IgD-negative memory B cell (primary cell): ENCODE results near the gene GPR156. TPM values are rescaled to one million over a fixed set of nuclear protein-coding genes. Genes with fewer than 3 reads are reported as not detected.
A peak's percentile ranks its signal among the peaks of the same experiment; 100 is the strongest.
"Not testable (repeated sequence)": the region's sequence is repeated elsewhere in the genome, so short reads cannot be mapped to it uniquely, and the experiment has no call there.

Experiments
- H3K27ac Mint-ChIP-seq, 3 donors: one replicate each; pipeline ENCODE4 v1.8.0; 2020 to 2022; ENCODE audit warnings: mild to moderate bottlenecking in 3 of 3, mixed read lengths in 3 of 3, moderate library complexity in 1 of 3
- H3K27me3 Mint-ChIP-seq: one replicate; pipeline ENCODE4 v1.8.0; 2021; ENCODE audit warnings: mixed read lengths
- H3K36me3 Mint-ChIP-seq: one replicate; pipeline ENCODE4 v1.8.0; 2020; ENCODE audit warnings: mild to moderate bottlenecking, mixed read lengths
- H3K4me1 Mint-ChIP-seq, 3 donors: one replicate each; pipeline ENCODE4 v1.8.0; 2020 to 2022; ENCODE audit warnings: mixed read lengths in 3 of 3, mild to moderate bottlenecking in 1 of 3
- H3K4me3 Mint-ChIP-seq, 4 donors: one replicate each; pipeline ENCODE4 v1.8.0; 2020 to 2022; ENCODE audit warnings: mild to moderate bottlenecking in 4 of 4, mixed read lengths in 4 of 4, moderate library complexity in 3 of 4
- H3K9me3 Mint-ChIP-seq, 3 donors: one replicate each; pipeline ENCODE4 v1.8.0; 2020 to 2021; ENCODE audit warnings: mixed read lengths in 3 of 3, mild to moderate bottlenecking in 1 of 3
- polyA plus RNA-seq: library from polyadenylated mRNA; unstranded; fragments of 300-500 nt; fragmentation: Illumina TruSeq; gene quantifications from one replicate; pipeline ENCODE4 v1.2.3, GENCODE V29; 2021

The GPR156 gene
- polyA plus RNA-seq, 1 donor from 2014 or later = not detected

DNA sequence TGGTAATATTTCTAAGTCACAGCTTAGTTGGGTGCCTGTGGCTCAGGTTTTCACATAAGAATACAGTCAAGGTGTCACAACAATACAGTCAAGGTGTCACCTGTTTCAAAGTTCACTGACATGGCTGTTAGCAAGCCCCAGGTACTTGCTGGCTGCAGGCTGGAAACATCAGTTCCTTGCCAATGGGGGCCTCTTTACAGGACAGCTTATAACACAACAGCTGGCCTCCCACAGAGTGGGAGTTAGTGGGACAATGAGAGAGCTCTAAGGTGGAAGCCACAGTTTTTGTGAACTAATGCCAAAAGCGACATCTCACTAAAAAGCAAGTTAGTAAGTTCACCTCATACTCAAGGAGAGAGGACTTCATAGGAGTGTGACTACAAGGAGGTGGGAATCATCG is 45.4 kb downstream of the GPR156 start:
- Mint-ChIP-seq H3K27me3 (peaks cover 19% of the 10 kb centered on the region), H3K9me3 (peaks cover 0 to 5% (median 1%) of the 10 kb centered on the region in 3 donors), H3K27ac (no peak overlapping the region), H3K4me3 (no peak overlapping the region), H3K4me1 (no peaks in the 10 kb centered on the region), H3K36me3 (no peaks in the 10 kb centered on the region)

DNA sequence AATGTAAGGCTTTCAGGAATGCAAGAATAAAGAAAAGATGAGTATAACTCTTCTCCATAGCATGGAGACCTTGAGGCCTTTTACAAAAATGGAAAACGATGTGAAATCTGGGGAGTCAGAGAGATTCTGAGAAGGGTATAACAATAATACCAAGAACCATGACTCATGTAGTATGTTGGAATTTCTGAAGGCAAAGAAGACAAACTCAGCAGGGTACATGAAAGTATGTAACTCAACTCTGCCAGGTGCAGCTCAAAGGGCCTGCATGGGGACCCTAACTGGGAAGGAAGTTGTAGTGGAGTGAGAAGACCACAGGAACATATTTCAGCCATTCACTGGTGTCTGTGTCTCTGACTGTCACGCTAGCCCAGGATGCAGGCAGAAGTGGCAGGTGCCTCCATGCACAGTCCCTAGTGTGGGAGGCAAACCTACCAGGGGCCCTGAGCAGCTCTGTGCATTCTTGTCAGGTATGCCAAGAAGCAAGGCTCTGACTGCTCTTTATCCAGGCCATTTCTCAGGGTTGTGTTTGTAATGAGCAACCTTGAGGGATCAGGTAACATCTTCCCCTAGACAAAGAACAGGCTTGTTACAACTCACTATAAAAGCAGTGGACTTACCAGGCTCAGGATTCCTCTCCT is 57.2 kb downstream of the GPR156 start:
- Mint-ChIP-seq H3K27me3 (no peaks in the 10 kb centered on the region), H3K27ac (peak overlapping the region in 1 of 3 donors; percentile 34), H3K4me3 (no peak overlapping the region), H3K4me1 (no peaks in the 10 kb centered on the region), H3K36me3 (no peaks in the 10 kb centered on the region), H3K9me3 (no peaks in the 10 kb centered on the region)

DNA sequence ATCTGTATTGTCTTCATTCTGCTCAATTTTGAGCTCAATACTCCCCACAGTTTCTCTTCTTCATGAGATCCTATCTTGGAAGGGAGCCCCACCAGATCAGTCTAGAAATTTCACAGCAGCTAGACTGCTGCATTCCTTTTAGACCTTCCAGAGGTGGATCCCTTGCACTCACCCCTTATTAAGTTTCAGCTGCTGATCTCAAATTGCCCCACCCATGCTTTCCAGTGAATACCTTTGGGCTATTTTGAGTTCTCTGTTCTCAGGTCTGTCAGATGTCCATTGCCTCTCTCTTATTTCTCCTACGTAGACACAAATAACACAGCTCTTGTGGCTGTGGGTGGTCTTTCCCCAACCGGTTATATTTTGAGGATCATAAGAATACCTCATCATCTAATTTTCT is 60.8 kb downstream of the GPR156 start:
- Mint-ChIP-seq H3K36me3 (no peaks in the 10 kb centered on the region), H3K27ac (no peak overlapping the region), H3K27me3 (peaks cover 2% of the 10 kb centered on the region), H3K4me3 (no peak overlapping the region), H3K9me3 (peaks cover 0 to 4% (median 3%) of the 10 kb centered on the region in 3 donors), H3K4me1 (no peaks in the 10 kb centered on the region)

DNA sequence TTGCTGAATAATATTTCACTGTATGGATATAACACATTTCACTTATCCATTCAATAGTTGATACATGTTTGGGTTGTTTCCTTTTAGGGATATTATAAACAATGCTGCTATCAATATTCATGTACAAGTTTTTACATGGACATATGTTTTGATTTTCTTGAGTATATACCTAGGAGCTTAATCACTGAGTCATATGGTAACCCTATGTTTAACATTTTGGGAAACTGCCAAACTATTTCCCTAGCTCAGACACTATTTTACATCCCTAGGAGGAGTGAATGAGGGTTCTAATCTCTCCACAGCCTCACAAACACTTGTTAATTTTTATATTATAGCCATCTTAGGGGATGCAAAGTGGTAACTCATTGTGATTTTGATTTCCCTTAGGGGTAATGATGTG is 66.0 kb downstream of the GPR156 start:
- Mint-ChIP-seq H3K4me3 (no peak overlapping the region), H3K27ac (no peak overlapping the region), H3K36me3 (no peaks in the 10 kb centered on the region), H3K9me3 (peaks cover 0 to 4% (median 3%) of the 10 kb centered on the region in 3 donors), H3K4me1 (no peaks in the 10 kb centered on the region), H3K27me3 (peaks cover 2% of the 10 kb centered on the region)

DNA sequence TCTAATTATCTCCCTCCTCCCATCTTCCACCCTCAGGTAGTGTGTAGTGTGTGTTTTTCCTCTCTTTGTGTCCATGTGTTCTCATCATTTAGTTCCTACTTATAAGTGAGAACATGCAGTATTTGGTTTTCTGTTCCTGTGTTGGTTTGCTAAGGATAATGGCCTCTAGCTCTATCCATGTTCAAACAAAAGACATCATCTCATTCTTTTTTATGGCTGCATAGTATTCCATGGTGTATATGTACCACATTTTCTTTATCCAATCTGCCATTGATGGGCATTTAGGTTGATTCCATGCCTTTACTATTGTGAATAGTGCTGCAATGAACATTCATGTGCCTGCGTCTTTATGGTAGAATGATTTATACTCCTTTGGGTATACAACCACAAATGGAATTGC is 68.4 kb downstream of the GPR156 start:
- not testable (repeated sequence) for H3K27me3 Mint-ChIP-seq, H3K4me1 Mint-ChIP-seq, H3K27ac Mint-ChIP-seq, H3K36me3 Mint-ChIP-seq, H3K9me3 Mint-ChIP-seq, H3K4me3 Mint-ChIP-seq

DNA sequence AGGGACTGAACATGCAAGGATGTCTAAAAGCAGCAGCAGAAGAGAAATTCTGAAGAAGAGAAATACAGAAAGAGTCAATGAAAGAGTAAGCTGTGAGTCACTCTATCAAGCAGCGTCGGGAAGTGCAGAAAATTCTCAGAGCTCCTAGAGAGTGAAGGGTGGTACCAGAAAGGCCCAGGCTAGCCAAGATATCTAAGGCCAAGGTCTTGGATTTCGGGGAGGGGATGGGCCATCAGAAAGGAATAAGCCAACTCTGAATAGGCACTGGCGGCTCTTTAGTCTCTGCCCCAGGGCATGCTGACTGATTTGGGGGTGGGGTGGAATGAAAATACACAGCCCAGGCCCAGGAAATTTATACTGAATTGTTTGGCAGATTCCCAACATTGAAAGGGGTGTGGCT is 70.8 kb downstream of the GPR156 start:
- Mint-ChIP-seq H3K4me3 (no peak overlapping the region), H3K9me3 (no peaks in the 10 kb centered on the region), H3K36me3 (no peaks in the 10 kb centered on the region), H3K27ac (no peak overlapping the region), H3K27me3 (peaks cover 6% of the 10 kb centered on the region), H3K4me1 (no peaks in the 10 kb centered on the region)

DNA sequence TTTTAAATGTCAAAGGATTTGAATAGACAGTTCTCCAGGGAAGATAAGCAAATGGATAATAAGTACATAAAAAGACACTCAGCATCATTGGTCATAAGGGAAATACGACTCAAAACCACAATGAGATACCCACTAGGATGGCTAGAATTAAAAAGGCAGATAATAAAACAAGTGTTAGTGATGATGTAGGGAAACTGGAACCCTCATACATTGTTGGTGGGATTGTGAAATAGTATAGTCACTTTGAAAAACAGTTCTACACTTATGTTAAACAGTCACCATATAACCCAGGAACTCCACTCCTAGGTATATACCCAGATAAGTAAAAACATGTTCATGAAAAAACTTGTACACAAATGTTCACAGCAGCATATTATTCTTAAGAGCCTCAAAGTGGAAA is 72.5 kb downstream of the GPR156 start:
- Mint-ChIP-seq H3K4me1 (no peaks in the 10 kb centered on the region), H3K27ac (no peak overlapping the region), H3K27me3 (peaks cover 8% of the 10 kb centered on the region), H3K4me3 (no peak overlapping the region), H3K36me3 (no peaks in the 10 kb centered on the region), H3K9me3 (no peaks in the 10 kb centered on the region)

DNA sequence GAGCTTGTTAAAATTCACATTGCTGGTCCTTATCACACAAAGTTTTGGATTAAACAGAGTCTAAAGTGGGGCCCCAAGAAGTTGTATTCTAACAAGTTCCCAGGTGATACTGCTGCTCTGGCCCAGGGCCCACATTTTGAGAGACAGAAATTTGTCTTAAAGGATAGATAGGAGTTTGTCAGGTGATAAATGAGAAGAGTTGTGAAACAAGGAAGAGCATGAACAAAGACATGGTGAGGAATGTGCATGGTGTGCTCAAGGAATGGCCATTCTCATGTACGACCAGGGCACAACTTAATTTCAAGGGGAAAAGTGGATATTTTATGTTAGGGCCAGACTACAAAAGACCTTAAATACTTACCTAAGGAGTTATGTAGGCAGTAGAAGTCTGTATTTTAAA is 75.6 kb downstream of the GPR156 start:
- Mint-ChIP-seq H3K4me3 (no peak overlapping the region), H3K36me3 (no peaks in the 10 kb centered on the region), H3K27ac (no peak overlapping the region), H3K27me3 (peaks cover 8% of the 10 kb centered on the region), H3K4me1 (no peaks in the 10 kb centered on the region), H3K9me3 (peaks cover 0 to 2% (median 0%) of the 10 kb centered on the region in 3 donors)

DNA sequence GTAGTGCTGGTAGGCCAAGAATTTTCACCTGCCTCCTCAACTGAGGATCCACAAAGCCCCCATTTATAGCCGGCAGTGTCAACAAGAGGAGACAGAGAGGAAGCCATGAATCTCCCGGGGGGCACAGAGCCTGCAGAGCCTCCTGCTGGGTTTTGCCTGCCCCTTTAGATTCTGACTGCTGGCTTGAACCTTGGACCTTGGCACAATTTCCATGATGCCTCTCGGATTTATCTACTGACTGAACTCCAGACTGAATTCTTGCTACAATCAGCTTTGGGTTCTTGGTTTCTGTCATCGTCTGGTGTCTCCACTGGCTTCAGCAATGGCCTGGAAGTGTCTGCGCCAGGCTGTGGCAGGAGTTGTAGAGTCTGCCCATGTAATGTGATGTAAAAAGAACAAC is 80.7 kb downstream of the GPR156 start:
- Mint-ChIP-seq H3K27ac (no peak overlapping the region), H3K4me1 (no peaks in the 10 kb centered on the region), H3K4me3 (no peak overlapping the region), H3K9me3 (peaks cover 0 to 2% (median 0%) of the 10 kb centered on the region in 3 donors), H3K27me3 (peaks cover 1% of the 10 kb centered on the region), H3K36me3 (no peaks in the 10 kb centered on the region)

DNA sequence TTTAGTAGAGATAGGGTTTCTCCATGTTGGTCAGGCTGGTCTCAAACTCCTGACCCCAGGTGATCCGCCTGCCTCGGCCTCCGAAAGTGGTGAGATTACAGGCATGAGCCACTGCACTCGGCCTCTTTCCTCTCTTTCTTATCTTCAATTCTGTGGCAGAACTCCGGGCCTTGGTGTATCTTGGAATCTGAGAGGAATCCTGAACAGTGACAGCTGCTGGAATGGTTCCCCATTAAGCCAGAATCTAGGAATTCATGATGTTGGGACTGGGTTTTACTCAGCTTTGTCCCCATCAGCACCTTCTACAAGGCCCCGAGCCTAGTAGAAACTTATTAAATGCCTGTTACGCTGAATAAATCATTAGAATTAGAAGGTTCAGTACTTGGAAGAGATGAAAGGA is 81.4 kb downstream of the GPR156 start:
- Mint-ChIP-seq H3K4me1 (no peaks in the 10 kb centered on the region), H3K27ac (no peak overlapping the region), H3K4me3 (no peak overlapping the region), H3K27me3 (peaks cover 1% of the 10 kb centered on the region), H3K36me3 (no peaks in the 10 kb centered on the region), H3K9me3 (peaks cover 0 to 2% (median 0%) of the 10 kb centered on the region in 3 donors)

DNA sequence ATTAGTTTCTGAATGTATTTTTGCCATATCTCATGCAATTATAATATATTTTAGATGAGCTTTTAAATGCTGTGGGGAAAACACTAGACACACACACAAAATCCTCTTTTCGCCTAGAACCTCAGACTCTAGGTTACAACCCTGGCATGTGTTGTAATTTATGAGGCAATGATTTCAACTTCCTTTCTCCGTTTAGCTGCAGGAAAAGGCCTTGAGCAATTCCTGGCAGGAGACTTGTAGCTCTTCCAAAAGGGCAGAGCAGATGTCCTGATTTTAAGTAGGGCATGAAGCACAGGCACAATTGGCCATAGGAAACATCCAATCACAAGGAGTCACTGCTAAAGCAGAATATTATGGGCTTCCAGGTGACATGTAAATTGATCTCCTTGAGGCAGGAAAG is 82.0 kb downstream of the GPR156 start:
- Mint-ChIP-seq H3K27me3 (no peaks in the 10 kb centered on the region), H3K4me1 (no peaks in the 10 kb centered on the region), H3K27ac (no peak overlapping the region), H3K9me3 (peaks cover 0 to 2% (median 0%) of the 10 kb centered on the region in 3 donors), H3K4me3 (no peak overlapping the region), H3K36me3 (no peaks in the 10 kb centered on the region)

DNA sequence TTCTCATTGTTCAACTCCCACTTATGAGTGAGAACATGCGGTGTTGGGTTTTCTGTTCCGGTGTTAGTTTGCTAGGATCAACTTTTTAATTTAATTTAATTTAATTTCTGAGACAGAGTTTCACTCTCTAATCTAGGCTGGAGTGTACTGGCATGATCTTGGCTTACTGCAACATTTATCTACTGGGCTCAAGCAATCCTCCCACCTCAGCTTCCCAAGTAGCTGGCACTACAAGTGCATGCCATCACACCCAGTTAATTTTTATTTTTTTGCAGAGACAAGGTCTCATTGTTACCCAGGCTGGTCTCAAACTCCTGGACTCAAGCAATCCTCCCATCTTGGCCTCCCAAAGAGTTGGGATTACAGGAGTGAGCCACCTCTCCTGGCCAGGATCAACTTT is 82.7 kb downstream of the GPR156 start:
- Mint-ChIP-seq H3K4me3 (no peak overlapping the region), H3K27me3 (no peaks in the 10 kb centered on the region), H3K9me3 (peaks cover 0 to 2% (median 0%) of the 10 kb centered on the region in 3 donors), H3K36me3 (no peaks in the 10 kb centered on the region), H3K27ac (no peak overlapping the region), H3K4me1 (no peaks in the 10 kb centered on the region)

DNA sequence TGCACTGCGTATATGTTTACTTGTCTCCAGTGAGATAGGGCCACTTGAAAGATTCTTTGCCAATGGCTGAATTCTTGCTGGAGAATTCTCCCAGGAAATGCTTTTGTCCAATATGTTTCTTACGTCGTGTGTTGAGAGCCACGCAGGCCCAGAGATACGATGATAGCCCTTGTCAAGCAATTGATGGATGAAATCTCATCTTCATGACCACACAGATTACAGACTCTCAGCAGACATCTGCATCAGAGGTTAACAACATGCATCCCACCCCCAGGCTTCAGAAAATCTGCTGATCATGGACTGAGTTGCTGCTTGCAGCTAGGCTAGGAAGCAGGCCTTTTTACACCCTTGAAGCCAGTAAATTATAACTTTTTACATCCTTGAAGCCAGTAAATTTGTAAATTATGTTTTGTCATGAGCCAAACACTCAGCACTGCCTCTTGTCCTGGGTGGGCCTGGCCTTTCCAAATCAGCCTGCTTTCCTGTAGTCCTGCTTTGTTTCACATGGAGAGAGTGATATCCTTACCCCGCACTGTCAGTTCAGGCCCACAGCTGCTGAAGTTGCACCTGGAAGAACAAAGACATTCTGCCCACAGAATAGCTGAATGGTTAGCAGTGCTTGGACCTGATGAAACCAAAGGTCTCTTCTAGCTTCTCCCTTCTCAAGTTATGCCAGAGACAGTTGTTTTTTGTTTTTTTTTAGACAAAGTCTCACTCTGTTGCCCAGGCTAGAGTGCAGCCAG is 84.4 kb downstream of the GPR156 start:
- Mint-ChIP-seq H3K4me3 (no peak overlapping the region), H3K4me1 (no peaks in the 10 kb centered on the region), H3K9me3 (no peaks in the 10 kb centered on the region), H3K27me3 (no peaks in the 10 kb centered on the region), H3K27ac (no peak overlapping the region), H3K36me3 (no peaks in the 10 kb centered on the region)

DNA sequence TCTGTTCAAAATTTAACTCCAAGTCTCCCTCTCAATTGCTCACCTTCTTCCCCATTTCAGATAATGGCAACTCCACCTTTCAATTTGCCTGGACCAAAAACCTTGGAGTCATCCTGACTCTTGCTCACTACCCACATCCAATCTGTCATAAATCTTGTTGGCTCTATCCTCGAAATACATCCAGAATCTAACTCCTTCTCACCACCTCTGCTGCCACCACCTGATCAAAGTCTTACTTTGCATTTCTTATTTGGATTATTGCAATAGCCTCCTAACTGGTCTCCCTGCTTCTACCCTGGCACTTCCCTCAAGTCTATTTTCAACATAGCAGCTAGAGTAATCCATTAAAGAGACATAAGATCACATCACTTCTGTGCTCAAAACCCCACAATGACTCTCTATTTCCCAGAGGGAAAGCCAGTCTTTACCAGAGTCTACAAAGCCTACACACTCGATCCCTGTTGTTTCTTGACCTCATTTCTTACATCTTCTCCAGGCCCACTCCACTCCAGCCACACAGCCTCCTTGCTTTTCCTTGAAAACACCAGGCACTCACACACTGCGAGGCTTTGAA is 86.6 kb downstream of the GPR156 start:
- no peak overlapping the region for H3K27ac Mint-ChIP-seq
- H3K4me1 Mint-ChIP-seq = no peaks in the 10 kb centered on the region
- H3K4me3 Mint-ChIP-seq = no peak overlapping the region
- no peaks in the 10 kb centered on the region for H3K27me3 Mint-ChIP-seq
- H3K9me3 Mint-ChIP-seq = no peaks in the 10 kb centered on the region
- H3K36me3 Mint-ChIP-seq = no peaks in the 10 kb centered on the region

DNA sequence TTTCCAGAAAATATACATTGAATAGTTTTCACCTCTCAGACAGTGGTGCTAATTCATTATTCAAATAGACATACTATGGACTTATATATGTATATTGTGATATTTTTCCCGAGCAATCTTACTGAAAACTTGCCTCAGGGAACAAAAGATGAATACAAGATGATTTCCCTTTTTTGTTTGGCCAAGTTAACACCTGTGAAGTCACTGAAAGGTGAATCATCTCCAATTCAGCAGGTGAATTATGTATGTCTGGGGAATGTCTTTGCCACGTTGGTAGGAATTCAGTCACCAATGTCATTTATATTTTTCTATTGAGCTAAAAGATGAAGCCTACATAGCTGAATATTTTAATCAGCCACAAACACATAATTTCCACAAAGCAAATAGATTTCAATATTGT is 88.2 kb downstream of the GPR156 start:
- Mint-ChIP-seq H3K9me3 (peaks cover 0 to 2% (median 0%) of the 10 kb centered on the region in 3 donors), H3K4me1 (no peaks in the 10 kb centered on the region), H3K27me3 (peaks cover 1% of the 10 kb centered on the region), H3K36me3 (no peaks in the 10 kb centered on the region), H3K27ac (no peak overlapping the region), H3K4me3 (no peak overlapping the region)

DNA sequence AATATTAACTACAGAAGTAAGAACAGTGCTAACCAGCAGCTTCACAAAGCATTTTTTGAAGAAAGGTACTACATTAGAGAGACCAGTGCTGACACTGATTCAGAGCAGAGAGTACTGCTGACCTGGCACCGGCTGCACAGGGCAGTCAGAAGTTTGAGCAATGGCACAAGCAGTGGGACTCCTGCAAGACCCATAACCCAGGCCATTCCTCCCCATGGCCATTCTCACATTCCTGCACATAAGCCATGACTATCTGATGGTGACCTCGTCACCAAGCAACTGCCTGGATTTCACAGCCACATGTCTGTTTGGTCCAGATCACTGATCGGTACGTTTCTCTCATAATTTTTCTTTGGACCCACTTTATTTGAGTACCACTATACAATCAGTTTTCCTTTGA is 88.7 kb downstream of the GPR156 start:
- Mint-ChIP-seq H3K27me3 (peaks cover 1% of the 10 kb centered on the region), H3K4me3 (no peak overlapping the region), H3K27ac (no peak overlapping the region), H3K9me3 (peaks cover 0 to 4% (median 0%) of the 10 kb centered on the region in 3 donors), H3K4me1 (no peaks in the 10 kb centered on the region), H3K36me3 (no peaks in the 10 kb centered on the region)
